ENCODE results near the gene ARMH1.

Gene ARMH1

DNA sequence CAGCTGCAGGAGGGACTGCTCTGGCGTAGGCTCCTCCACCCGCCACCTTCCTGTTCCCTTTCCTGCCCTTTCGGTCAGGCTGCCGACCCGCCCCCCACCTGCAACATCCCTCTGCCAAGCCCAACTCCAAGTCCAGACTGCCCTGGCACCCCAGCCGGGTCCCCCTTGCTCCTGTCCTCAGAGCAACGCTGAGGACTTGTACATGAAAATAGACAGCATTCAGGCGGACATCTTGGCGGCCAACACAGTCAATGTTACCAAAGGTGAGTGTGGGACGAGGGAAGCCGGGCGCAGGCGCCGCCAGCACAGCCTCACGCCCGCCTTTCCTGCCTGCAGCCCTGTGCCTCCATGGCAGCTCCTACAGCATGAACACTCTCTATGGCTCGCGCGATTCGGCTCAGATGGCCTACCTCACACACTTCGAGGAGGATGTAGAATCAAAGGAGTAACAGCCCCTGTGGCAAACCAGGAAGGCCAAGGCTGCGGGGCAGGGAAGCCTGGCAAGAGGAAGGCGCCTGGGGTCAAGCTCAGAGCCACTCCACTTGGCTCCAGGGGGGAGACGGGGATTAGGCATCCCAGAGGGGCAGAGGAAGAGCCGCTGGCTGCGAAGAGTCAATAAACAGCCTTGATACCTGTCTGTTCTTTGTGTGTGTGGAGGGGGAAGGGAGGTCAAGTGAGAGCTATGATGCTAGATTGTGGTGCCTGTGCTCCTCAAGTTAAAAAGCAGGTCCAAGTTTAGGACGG, 50.6 kb downstream of the ARMH1 start:
- Histone ChIP-seq H3K9ac (ENCODE audit: low read length) (no peak overlapping the region), H3K4me3 (ENCODE audit: low read length) (no peak overlapping the region), H3K79me1 (ENCODE audit: low read length) (no peaks in the 10 kb centered on the region), H3K4ac (ENCODE audit: low read depth, low read length) (no peak overlapping the region), H4K5ac (ENCODE audit: low read length) (no peak overlapping the region), H3K18ac (ENCODE audit: low read length) (no peak overlapping the region), H3K79me2 (ENCODE audit: control insufficient read depth, insufficient read depth, low read length) (no peaks in the 10 kb centered on the region), H3K36me3 (ENCODE audit: control insufficient read depth, insufficient read depth, low read length) (no peaks in the 10 kb centered on the region), H3K23ac (ENCODE audit: low read length) (no peak overlapping the region), H3K27ac (ENCODE audit: low read depth, low read length) (no peak overlapping the region), H3K27me3 (ENCODE audit: insufficient read depth, low read length, poor library complexity) (no peaks in the 10 kb centered on the region), H3K4me2 (ENCODE audit: low read length) (no peak overlapping the region), H3K4me1 (ENCODE audit: control insufficient read depth, low read depth, low read length) (no peaks in the 10 kb centered on the region), H3K56ac (ENCODE audit: low read length) (no peak overlapping the region), H2AK5ac (ENCODE audit: low read length) (no peak overlapping the region), H2BK15ac (replicated peaks; ENCODE audit: low read depth) (no peak overlapping the region), H4K8ac (ENCODE audit: low read depth, low read length) (no peak overlapping the region), H2BK5ac (ENCODE audit: low read length) (no peak overlapping the region), H2BK120ac (ENCODE audit: low read depth, low read length) (no peak overlapping the region)
- WGBS (ENCODE audit: extremely low coverage, insufficient coverage, low lambda C conversion rate) = no CpG with 5 or more reads among the region's 27 CpGs
- DNase-seq = no peak

DNA sequence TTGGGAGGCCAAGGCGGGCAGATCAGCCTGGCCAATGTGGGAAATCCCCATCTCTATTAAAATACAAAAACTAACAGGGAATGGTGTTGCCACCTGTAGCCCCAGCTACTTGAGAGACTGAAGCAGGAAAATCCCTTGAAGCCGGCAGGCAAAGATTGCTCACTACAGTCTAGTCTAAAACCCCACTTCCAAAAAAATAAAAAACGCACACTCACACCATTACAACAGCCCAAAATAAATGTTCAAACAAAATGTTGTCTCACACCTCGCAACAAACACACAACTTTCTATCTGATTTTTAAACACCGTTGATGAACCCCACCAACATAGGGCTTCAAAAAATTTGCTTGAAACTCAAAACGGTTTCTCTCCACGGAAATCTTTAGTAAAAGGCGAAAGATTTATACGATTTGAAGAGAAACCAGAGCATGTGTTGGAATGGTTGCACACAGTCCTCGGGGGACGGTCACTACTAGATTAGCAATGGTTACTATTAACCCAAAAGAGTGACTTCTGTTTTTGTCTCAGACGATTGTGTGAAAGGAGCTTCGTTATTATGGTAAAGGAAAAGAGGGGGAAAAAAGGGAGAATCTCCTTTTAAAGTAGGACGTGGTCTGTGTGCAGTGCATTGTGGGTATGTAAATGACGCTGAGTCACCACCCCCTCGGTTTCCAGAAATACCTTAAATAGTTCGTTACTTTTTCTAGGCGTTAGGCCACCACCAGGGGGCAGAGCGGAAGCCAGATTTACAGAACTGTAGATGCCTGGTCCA, 56.4 kb downstream of the ARMH1 start, which contains the start of gene RNU5D-1:
Gene RNU5D-1, minus strand, starts transcription at position 430 of the 772 bp plus-strand sequence.
- Histone ChIP-seq H3K4ac (ENCODE audit: low read depth, low read length) (peak within 1 kb of the TSS; percentile 46), H2BK15ac (replicated peaks; ENCODE audit: low read depth) (no peak within 1 kb of the TSS), H3K27ac (ENCODE audit: low read depth, low read length) (peak within 1 kb of the TSS; percentile 61), H3K4me3 (ENCODE audit: low read length) (no peak within 1 kb of the TSS), H3K18ac (ENCODE audit: low read length) (no peak within 1 kb of the TSS), H4K8ac (ENCODE audit: low read depth, low read length) (no peak within 1 kb of the TSS), H2BK5ac (ENCODE audit: low read length) (peak within 1 kb of the TSS; percentile 6), H3K9ac (ENCODE audit: low read length) (peak within 1 kb of the TSS; percentile 23), H3K56ac (ENCODE audit: low read length) (peak within 1 kb of the TSS; percentile 17), H3K4me1 (ENCODE audit: control insufficient read depth, low read depth, low read length) (no peaks in the 10 kb centered on the region), H4K5ac (ENCODE audit: low read length) (no peak within 1 kb of the TSS), H2BK120ac (ENCODE audit: low read depth, low read length) (no peak within 1 kb of the TSS), H3K4me2 (ENCODE audit: low read length) (no peak within 1 kb of the TSS), H3K36me3 (ENCODE audit: control insufficient read depth, insufficient read depth, low read length) (no peaks in the 10 kb centered on the region), H3K27me3 (ENCODE audit: insufficient read depth, low read length, poor library complexity) (no peaks in the 10 kb centered on the region), H2AK5ac (ENCODE audit: low read length) (no peak within 1 kb of the TSS), H3K23ac (ENCODE audit: low read length) (no peak within 1 kb of the TSS), H3K79me1 (ENCODE audit: low read length) (no peaks in the 10 kb centered on the region), H3K79me2 (ENCODE audit: control insufficient read depth, insufficient read depth, low read length) (no peaks in the 10 kb centered on the region)
- DNase-seq = peak; percentile 99
- no CpG with 5 or more reads among the region's 19 CpGs for WGBS (ENCODE audit: extremely low coverage, insufficient coverage, low lambda C conversion rate)

DNA sequence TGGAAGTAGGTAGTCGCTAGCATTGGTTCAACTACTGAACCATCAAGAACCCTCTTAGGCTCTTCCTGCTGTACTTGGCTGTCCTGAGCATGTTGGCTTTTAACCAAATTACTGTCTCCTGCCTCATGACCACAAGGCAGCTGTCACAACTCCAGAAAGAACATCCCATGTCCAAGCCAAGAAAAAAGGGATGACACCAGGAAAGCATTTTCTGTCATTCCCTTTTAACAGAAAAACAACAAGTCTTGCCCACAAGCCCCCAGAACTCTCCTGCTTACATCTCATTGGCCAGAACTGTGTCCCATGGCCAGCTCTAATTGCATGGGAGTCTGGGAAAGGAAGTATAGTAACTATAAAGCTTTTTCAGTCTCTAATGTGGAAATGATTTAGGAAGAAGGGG, 58.9 kb downstream of the ARMH1 start:
- H3K79me2 ChIP-seq (ENCODE audit: control insufficient read depth, insufficient read depth, low read length) = no peaks in the 10 kb centered on the region
- H3K4me1 ChIP-seq (ENCODE audit: control insufficient read depth, low read depth, low read length) = no peaks in the 10 kb centered on the region
- H3K27me3 ChIP-seq (ENCODE audit: insufficient read depth, low read length, poor library complexity) = no peaks in the 10 kb centered on the region
- H3K9ac ChIP-seq (ENCODE audit: low read length) = no peak overlapping the region
- H3K4ac ChIP-seq (ENCODE audit: low read depth, low read length) = no peak overlapping the region
- no peak overlapping the region for H4K5ac ChIP-seq (ENCODE audit: low read length)
- no peaks in the 10 kb centered on the region for H3K36me3 ChIP-seq (ENCODE audit: control insufficient read depth, insufficient read depth, low read length)
- DNase-seq = no peak
- H2AK5ac ChIP-seq (ENCODE audit: low read length) = no peak overlapping the region
- H3K18ac ChIP-seq (ENCODE audit: low read length) = no peak overlapping the region
- H3K23ac ChIP-seq (ENCODE audit: low read length) = no peak overlapping the region
- H2BK120ac ChIP-seq (ENCODE audit: low read depth, low read length) = no peak overlapping the region
- H4K8ac ChIP-seq (ENCODE audit: low read depth, low read length) = no peak overlapping the region
- H2BK15ac ChIP-seq (replicated peaks; ENCODE audit: low read depth) = no peak overlapping the region
- no peak overlapping the region for H3K27ac ChIP-seq (ENCODE audit: low read depth, low read length)
- H3K4me2 ChIP-seq (ENCODE audit: low read length) = no peak overlapping the region
- no CpG with 5 or more reads among the region's 1 CpG for WGBS (ENCODE audit: extremely low coverage, insufficient coverage, low lambda C conversion rate)
- H2BK5ac ChIP-seq (ENCODE audit: low read length) = no peak overlapping the region
- no peak overlapping the region for H3K56ac ChIP-seq (ENCODE audit: low read length)
- no peaks in the 10 kb centered on the region for H3K79me1 ChIP-seq (ENCODE audit: low read length)
- H3K4me3 ChIP-seq (ENCODE audit: low read length) = no peak overlapping the region

DNA sequence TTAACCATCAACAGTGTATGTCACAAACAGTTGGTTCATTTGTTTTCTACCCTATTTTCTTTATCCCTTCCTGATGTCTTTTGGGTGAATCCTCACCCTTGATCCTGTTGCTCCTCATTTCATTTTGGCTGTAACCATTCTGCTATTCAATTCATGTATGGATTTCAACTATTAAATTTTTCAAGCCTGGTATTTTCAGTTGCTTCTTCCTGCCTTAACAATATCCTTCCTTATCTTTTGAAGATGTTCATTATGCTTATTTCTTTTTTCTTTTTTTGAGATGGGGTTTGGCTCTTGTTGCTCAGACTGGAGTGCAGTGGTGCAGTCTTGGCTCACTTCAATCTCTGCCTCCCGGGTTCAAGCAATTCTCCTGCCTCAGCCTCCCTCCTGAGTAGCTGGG, 59.3 kb downstream of the ARMH1 start:
- no peaks in the 10 kb centered on the region for H3K27me3 ChIP-seq (ENCODE audit: insufficient read depth, low read length, poor library complexity)
- no CpG with 5 or more reads among the region's 1 CpG for WGBS (ENCODE audit: extremely low coverage, insufficient coverage, low lambda C conversion rate)
- no peak overlapping the region for H3K18ac ChIP-seq (ENCODE audit: low read length)
- H2BK15ac ChIP-seq (replicated peaks; ENCODE audit: low read depth) = no peak overlapping the region
- no peak overlapping the region for H2BK5ac ChIP-seq (ENCODE audit: low read length)
- H4K5ac ChIP-seq (ENCODE audit: low read length) = no peak overlapping the region
- no peak overlapping the region for H3K4me3 ChIP-seq (ENCODE audit: low read length)
- no peak overlapping the region for H2BK120ac ChIP-seq (ENCODE audit: low read depth, low read length)
- no peaks in the 10 kb centered on the region for H3K36me3 ChIP-seq (ENCODE audit: control insufficient read depth, insufficient read depth, low read length)
- H3K56ac ChIP-seq (ENCODE audit: low read length) = no peak overlapping the region
- no peak overlapping the region for H3K27ac ChIP-seq (ENCODE audit: low read depth, low read length)
- no peaks in the 10 kb centered on the region for H3K79me1 ChIP-seq (ENCODE audit: low read length)
- H3K23ac ChIP-seq (ENCODE audit: low read length) = no peak overlapping the region
- H3K79me2 ChIP-seq (ENCODE audit: control insufficient read depth, insufficient read depth, low read length) = no peaks in the 10 kb centered on the region
- H2AK5ac ChIP-seq (ENCODE audit: low read length) = no peak overlapping the region
- DNase-seq = no peak
- H3K9ac ChIP-seq (ENCODE audit: low read length) = no peak overlapping the region
- no peak overlapping the region for H4K8ac ChIP-seq (ENCODE audit: low read depth, low read length)
- H3K4me1 ChIP-seq (ENCODE audit: control insufficient read depth, low read depth, low read length) = no peaks in the 10 kb centered on the region
- H3K4ac ChIP-seq (ENCODE audit: low read depth, low read length) = no peak overlapping the region
- no peak overlapping the region for H3K4me2 ChIP-seq (ENCODE audit: low read length)

DNA sequence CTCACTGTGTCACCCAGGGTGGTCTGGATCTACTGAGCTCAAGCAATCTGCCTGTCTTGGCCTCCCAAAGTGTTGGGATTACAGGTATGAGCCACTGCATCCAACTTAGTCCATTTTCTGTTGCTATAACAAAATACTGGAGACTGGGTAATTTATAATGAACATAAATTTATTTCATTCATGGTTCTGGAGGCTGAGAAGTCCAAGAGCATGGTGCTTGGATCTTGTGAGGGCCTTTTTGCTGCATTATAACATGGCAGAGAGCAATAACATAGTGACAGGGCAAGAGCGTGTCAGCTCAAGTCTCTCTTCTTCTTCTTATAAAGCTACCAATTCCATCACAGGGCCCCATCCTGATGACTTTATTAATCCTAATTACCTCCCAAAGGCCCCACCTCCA, 61.5 kb downstream of the ARMH1 start:
- Histone ChIP-seq H3K4me3 (ENCODE audit: low read length) (no peak overlapping the region), H3K36me3 (ENCODE audit: control insufficient read depth, insufficient read depth, low read length) (no peaks in the 10 kb centered on the region), H3K27me3 (ENCODE audit: insufficient read depth, low read length, poor library complexity) (no peaks in the 10 kb centered on the region), H3K79me1 (ENCODE audit: low read length) (peaks cover 4% of the 10 kb centered on the region), H3K4ac (ENCODE audit: low read depth, low read length) (no peak overlapping the region), H4K8ac (ENCODE audit: low read depth, low read length) (no peak overlapping the region), H3K4me1 (ENCODE audit: control insufficient read depth, low read depth, low read length) (no peaks in the 10 kb centered on the region), H3K9ac (ENCODE audit: low read length) (no peak overlapping the region), H3K56ac (ENCODE audit: low read length) (no peak overlapping the region), H2BK15ac (replicated peaks; ENCODE audit: low read depth) (no peak overlapping the region), H3K4me2 (ENCODE audit: low read length) (no peak overlapping the region), H3K27ac (ENCODE audit: low read depth, low read length) (no peak overlapping the region), H2BK5ac (ENCODE audit: low read length) (no peak overlapping the region), H3K79me2 (ENCODE audit: control insufficient read depth, insufficient read depth, low read length) (peaks cover 11% of the 10 kb centered on the region), H2AK5ac (ENCODE audit: low read length) (no peak overlapping the region), H3K18ac (ENCODE audit: low read length) (no peak overlapping the region), H2BK120ac (ENCODE audit: low read depth, low read length) (no peak overlapping the region), H4K5ac (ENCODE audit: low read length) (no peak overlapping the region), H3K23ac (ENCODE audit: low read length) (no peak overlapping the region)
- DNase-seq = no peak
- WGBS (ENCODE audit: extremely low coverage, insufficient coverage, low lambda C conversion rate) = no CpG with 5 or more reads among the region's 1 CpG
